Activated T-cell treated with anti-CD3 and anti-CD28 coated beads, Interleukin-2, amount 50 U/mL, for 24 hours (primary cell): Measurements from ENCODE around the gene STRIP1.

Source experiments
- DNase-seq: peaks from one replicate; pipeline ENCODE4 v3.0.0-alpha.2; 2020
- H3K27ac Mint-ChIP-seq: 2 replicates; pipeline ENCODE4 v1.8.0; 2020; ENCODE audit warnings: mild to moderate bottlenecking, mixed read lengths
- H3K27me3 Mint-ChIP-seq: 2 replicates; pipeline ENCODE4 v1.8.0; 2020; ENCODE audit warnings: mixed read lengths
- H3K36me3 Mint-ChIP-seq: 2 replicates; pipeline ENCODE4 v1.8.0; 2020; ENCODE audit warnings: low read depth, mixed read lengths
- H3K4me1 Mint-ChIP-seq: 2 replicates; pipeline ENCODE4 v1.8.0; 2020; ENCODE audit warnings: low read depth, mixed read lengths
- H3K4me3 Mint-ChIP-seq: 2 replicates; pipeline ENCODE4 v1.8.0; 2020; ENCODE audit warnings: mild to moderate bottlenecking, moderate library complexity, mixed read lengths
- H3K9me3 Mint-ChIP-seq: 2 replicates; pipeline ENCODE4 v1.8.0; 2020; ENCODE audit warnings: mixed read lengths

STRIP1 gene

DNA sequence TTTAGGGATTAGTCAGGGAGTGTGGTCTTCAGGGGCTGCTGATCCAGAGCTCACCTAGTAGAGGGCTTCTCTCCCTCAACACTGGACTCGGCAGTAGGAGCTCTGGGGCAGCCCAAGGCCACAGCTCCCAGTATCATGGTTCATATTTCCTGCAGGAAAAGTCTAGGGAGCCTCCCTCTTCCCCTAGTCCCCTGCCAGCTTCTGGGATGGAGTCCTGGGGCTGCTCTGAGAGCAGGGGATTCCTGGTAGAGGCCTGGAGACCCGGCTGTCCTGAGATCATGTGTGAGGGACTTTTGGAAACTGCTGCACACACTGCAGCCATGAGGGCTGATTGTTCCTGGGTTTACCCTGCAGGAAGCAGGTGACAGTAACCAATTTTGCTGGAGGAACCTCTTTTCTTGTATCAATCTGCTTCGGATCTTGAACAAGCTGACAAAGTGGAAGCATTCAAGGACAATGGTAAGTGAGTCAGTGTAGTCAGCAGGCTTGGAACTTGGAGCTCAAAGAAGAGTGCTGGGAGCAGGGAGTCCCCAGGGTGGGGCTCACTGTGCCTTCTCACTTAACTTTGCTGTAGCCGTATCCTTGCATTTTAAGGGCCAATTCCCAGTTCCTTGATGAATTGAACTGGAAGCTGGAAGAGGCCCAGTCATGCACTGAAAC is 16.3 kb downstream of the STRIP1 start:
- DNase-seq: no peak
- H3K4me3 Mint-ChIP-seq: no peak overlapping the region
- no peaks in the 10 kb centered on the region for H3K4me1 Mint-ChIP-seq
- no peak overlapping the region for H3K27ac Mint-ChIP-seq
- H3K9me3 Mint-ChIP-seq: no peaks in the 10 kb centered on the region
- peaks cover 100% of the 10 kb centered on the region for H3K36me3 Mint-ChIP-seq
- H3K27me3 Mint-ChIP-seq: no peaks in the 10 kb centered on the region

- Mint-ChIP-seq H3K4me3 (no peak overlapping the region), H3K9me3 (no peaks in the 10 kb centered on the region), H3K4me1 (no peaks in the 10 kb centered on the region), H3K27ac (no peak overlapping the region), H3K36me3 (peaks cover 100% of the 10 kb centered on the region), H3K27me3 (no peaks in the 10 kb centered on the region)
- DNase-seq: no peak
Observed at GRCh38 chr1:110051262-110051648, 16.8 kb downstream of the STRIP1 start.

DNA sequence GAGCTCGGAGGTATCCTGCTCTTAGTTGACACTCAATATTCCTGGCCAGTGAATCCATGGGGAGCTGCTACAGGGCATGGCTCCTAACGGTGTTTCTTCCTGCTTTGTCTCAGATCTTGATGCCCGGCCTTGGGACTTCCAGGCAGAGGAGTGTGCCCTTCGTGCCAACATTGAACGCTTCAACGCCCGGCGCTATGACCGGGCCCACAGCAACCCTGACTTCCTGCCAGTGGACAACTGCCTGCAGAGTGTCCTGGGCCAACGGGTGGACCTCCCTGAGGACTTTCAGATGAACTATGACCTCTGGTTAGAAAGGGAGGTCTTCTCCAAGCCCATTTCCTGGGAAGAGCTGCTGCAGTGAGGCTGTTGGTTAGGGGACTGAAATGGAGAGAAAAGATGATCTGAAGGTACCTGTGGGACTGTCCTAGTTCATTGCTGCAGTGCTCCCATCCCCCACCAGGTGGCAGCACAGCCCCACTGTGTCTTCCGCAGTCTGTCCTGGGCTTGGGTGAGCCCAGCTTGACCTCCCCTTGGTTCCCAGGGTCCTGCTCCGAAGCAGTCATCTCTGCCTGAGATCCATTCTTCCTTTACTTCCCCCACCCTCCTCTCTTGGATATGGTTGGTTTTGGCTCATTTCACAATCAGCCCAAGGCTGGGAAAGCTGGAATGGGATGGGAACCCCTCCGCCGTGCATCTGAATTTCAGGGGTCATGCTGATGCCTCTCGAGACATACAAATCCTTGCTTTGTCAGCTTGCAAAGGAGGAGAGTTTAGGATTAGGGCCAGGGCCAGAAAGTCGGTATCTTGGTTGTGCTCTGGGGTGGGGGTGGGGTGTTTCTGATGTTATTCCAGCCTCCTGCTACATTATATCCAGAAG is 19.4 kb downstream of the STRIP1 start:
- no peaks in the 10 kb centered on the region for H3K27me3 Mint-ChIP-seq
- H3K36me3 Mint-ChIP-seq: peaks cover 98% of the 10 kb centered on the region

DNA sequence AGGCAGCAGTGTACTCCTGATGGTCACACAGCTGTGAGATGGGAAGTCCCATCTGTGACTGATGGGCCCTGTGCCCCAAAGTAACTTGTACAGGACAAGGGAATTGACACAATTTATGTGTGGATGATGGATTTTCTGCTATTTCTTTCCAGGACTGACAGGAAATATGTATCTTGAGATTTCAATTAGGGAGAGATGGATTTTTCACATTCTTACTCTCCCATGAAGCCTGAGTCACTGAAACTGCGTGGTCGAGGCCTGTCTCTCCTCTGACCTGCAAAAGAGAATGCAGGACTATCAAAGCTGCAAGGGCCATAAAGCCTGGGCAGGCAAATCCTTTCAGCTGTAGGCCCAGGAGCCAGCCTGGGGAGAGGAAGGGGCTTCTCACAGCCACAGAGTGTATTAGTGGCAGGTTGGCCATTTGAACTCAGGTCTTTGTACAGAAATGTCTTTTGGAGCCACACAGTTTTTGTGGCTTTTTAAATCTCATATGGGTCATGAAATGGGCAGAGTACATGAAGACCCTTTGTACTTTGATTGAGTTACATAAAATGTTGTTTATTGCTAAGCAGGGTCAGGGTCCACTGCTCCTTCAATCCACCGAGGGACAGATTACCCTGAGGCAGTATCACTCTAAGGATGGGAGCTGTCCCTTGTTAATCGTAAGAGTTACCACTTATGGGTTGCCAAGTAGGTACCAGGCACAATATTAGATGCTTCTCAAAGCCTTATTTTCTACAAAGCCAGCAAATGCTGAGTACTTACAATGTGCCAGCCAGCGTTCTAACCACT is 21.3 kb downstream of the STRIP1 start:
- H3K4me3 Mint-ChIP-seq: no peak overlapping the region
- peak overlapping the region; percentile 14 for H3K27ac Mint-ChIP-seq
- no peaks in the 10 kb centered on the region for H3K27me3 Mint-ChIP-seq
- DNase-seq: no peak
- H3K9me3 Mint-ChIP-seq: no peaks in the 10 kb centered on the region
- H3K36me3 Mint-ChIP-seq: peaks cover 95% of the 10 kb centered on the region
- H3K4me1 Mint-ChIP-seq: no peaks in the 10 kb centered on the region

More for the DNA sequence above, 19.4 kb downstream of the STRIP1 start:
- peak; percentile 82 for DNase-seq
- Mint-ChIP-seq H3K27ac (no peak overlapping the region), H3K9me3 (no peaks in the 10 kb centered on the region), H3K4me1 (no peaks in the 10 kb centered on the region), H3K4me3 (no peak overlapping the region)

GRCh38 chr1:110056285-110056683 is 21.9 kb downstream of the STRIP1 start:
- Mint-ChIP-seq H3K9me3 (no peaks in the 10 kb centered on the region), H3K4me1 (no peaks in the 10 kb centered on the region), H3K36me3 (peaks cover 92% of the 10 kb centered on the region), H3K27ac (no peak overlapping the region), H3K4me3 (no peak overlapping the region), H3K27me3 (no peaks in the 10 kb centered on the region)
- DNase-seq: no peak

- H3K27ac Mint-ChIP-seq: no peak overlapping the region
- H3K9me3 Mint-ChIP-seq: no peaks in the 10 kb centered on the region
- DNase-seq: no peak
- no peak overlapping the region for H3K4me3 Mint-ChIP-seq
- peaks cover 90% of the 10 kb centered on the region for H3K36me3 Mint-ChIP-seq
- H3K4me1 Mint-ChIP-seq: no peaks in the 10 kb centered on the region
- H3K27me3 Mint-ChIP-seq: no peaks in the 10 kb centered on the region
Observed at GRCh38 chr1:110056776-110057175, 22.4 kb downstream of the STRIP1 start.

- no peak for DNase-seq
- no peaks in the 10 kb centered on the region for H3K27me3 Mint-ChIP-seq
- no peak overlapping the region for H3K4me3 Mint-ChIP-seq
- H3K9me3 Mint-ChIP-seq: no peaks in the 10 kb centered on the region
- H3K36me3 Mint-ChIP-seq: peaks cover 81% of the 10 kb centered on the region
- H3K4me1 Mint-ChIP-seq: no peaks in the 10 kb centered on the region
- no peak overlapping the region for H3K27ac Mint-ChIP-seq
Observed at GRCh38 chr1:110057963-110058518, 23.6 kb downstream of the STRIP1 start.

GRCh38 chr1:110058591-110058990 is 24.2 kb downstream of the STRIP1 start:
- H3K4me1 Mint-ChIP-seq: no peaks in the 10 kb centered on the region
- no peak overlapping the region for H3K27ac Mint-ChIP-seq
- peaks cover 76% of the 10 kb centered on the region for H3K36me3 Mint-ChIP-seq
- H3K4me3 Mint-ChIP-seq: no peak overlapping the region
- DNase-seq: no peak
- H3K27me3 Mint-ChIP-seq: no peaks in the 10 kb centered on the region
- no peaks in the 10 kb centered on the region for H3K9me3 Mint-ChIP-seq

DNA sequence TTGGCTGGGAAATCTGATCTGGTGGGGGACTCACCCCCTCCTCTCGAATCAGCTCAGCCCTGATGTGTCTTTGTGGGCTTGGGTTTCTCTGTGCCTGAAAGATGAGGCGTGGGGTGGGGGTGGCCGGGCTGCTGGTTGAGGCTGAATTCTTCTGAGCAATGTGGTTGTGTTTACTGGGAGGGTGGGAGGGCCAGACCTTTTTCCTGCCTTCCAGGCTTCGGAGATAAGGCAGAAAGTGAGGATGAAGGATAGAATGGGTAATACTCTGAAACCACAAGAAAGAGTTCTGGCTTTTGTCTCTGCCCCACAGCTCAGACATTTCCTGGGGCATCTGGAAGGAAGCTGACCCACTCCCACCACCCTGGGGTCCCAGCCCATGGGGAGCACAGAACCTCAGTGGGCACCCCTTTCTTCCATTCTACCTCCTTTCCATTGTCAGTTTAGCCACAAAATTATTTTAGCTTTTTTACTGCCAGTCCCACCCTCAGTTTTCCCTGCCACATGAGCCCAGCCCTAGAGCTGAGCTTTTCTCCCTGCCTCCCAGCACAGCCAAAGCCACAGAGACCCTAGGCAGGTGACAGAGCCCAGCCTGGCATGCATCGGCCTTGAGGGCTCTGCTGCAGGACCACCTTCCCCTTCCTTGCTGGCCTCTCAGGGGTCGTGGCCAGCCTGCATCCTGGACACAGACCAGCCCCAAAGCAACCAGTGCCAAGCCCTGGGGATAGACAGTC is 24.9 kb downstream of the STRIP1 start:
- Mint-ChIP-seq H3K4me1 (no peaks in the 10 kb centered on the region), H3K27me3 (no peaks in the 10 kb centered on the region), H3K9me3 (no peaks in the 10 kb centered on the region), H3K36me3 (peaks cover 69% of the 10 kb centered on the region), H3K27ac (no peak overlapping the region), H3K4me3 (no peak overlapping the region)
- no peak for DNase-seq

DNA sequence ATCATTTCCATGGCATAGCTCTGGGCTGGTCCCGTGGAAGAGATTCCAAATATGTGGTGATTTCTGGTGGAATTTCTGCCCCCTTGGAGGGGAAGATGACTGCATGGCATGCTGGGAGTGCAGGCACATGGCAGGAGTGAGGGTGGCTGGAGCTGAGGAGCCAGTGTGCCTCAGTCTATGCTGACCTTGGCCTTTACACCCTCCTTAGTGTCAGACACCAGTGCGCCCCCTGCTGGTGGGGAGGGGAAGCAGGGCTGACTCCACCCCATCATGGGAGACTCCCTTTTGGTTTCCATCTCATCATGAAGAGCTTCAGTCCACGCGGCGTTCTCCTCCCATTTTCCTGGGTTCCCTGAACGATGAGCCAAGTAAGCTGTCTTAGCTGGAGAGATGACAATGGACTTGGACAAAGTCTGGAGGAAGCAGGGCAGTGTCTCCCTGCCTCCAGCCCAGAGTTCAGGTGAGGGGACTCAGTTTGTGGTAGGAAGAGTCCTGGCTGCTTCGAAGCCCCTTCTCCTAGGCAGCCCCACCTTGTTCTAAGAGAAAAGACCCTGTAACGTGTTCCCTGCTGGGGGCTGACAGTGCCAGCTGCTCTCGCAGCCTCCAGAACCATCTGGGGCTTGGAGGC is 25.7 kb downstream of the STRIP1 start:
- no peaks in the 10 kb centered on the region for H3K27me3 Mint-ChIP-seq
- H3K27ac Mint-ChIP-seq: no peak overlapping the region
- H3K4me1 Mint-ChIP-seq: no peaks in the 10 kb centered on the region
- DNase-seq: peak; percentile 83
- H3K36me3 Mint-ChIP-seq: peaks cover 60% of the 10 kb centered on the region
- no peaks in the 10 kb centered on the region for H3K9me3 Mint-ChIP-seq
- H3K4me3 Mint-ChIP-seq: no peak overlapping the region

DNA sequence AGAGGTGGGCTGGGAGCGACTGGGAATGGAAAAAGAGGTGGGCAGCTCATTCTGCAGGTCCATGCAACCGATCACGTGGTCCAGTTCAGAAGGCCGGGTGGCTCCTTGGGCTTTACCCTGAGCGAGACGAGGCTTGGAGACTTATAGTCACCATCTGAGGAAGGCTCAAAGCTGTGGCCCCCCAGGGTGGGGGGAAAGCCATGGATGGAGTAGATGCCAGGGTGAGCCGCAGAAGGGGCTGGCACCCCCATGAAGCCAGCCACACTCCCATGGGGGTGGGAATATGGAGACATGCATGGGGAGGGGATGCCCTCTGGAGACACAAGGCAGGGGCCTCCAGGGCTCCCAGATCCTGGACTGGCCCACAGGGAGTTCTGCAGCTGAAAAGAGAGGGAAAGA is 26.2 kb downstream of the STRIP1 start:
- H3K4me1 Mint-ChIP-seq: no peaks in the 10 kb centered on the region

GRCh38 chr1:110061341-110061740 is 26.9 kb downstream of the STRIP1 start:
- peaks cover 6% of the 10 kb centered on the region for H3K27me3 Mint-ChIP-seq
- no peaks in the 10 kb centered on the region for H3K4me1 Mint-ChIP-seq
- H3K36me3 Mint-ChIP-seq: peaks cover 48% of the 10 kb centered on the region
- DNase-seq: no peak
- no peak overlapping the region for H3K27ac Mint-ChIP-seq
- H3K9me3 Mint-ChIP-seq: no peaks in the 10 kb centered on the region
- no peak overlapping the region for H3K4me3 Mint-ChIP-seq

More for the DNA sequence above, 26.2 kb downstream of the STRIP1 start:
- Mint-ChIP-seq H3K36me3 (peaks cover 55% of the 10 kb centered on the region), H3K9me3 (no peaks in the 10 kb centered on the region), H3K27me3 (no peaks in the 10 kb centered on the region), H3K4me3 (no peak overlapping the region), H3K27ac (no peak overlapping the region)
- no peak for DNase-seq

DNA sequence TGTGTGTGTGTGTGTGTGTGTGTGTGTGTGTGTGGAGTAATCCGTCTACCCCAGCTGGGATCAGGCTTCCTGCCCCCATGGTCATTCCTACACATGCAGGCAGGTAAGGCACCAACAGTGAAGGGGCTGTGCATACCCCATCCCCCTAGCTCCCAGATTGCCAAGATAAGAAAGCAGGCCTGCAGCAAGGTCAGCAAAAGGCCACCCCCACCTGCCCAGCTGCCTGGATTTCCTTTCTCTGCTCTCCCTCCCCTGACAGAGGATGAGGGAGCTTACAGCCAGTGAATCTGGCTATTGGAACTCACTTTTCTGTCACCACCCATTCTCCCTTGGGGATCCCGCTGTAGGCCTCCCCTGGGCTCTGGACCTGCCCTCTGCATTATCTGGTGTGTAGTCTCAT is 28.2 kb downstream of the STRIP1 start:
- no peaks in the 10 kb centered on the region for H3K9me3 Mint-ChIP-seq
- H3K27ac Mint-ChIP-seq: no peak overlapping the region
- peaks cover 36% of the 10 kb centered on the region for H3K36me3 Mint-ChIP-seq
- no peak for DNase-seq
- H3K4me1 Mint-ChIP-seq: no peaks in the 10 kb centered on the region
- H3K27me3 Mint-ChIP-seq: peaks cover 19% of the 10 kb centered on the region
- H3K4me3 Mint-ChIP-seq: no peak overlapping the region
